NCI-H446 (cell line): ENCODE results near the gene ZNF438.

ENCODE experiments used
- DNase-seq, 2 experiments: peaks; one replicate each; lab custom pipeline; 2025; lab: John Stamatoyannopoulos, UW

The ZNF438 gene

DNA sequence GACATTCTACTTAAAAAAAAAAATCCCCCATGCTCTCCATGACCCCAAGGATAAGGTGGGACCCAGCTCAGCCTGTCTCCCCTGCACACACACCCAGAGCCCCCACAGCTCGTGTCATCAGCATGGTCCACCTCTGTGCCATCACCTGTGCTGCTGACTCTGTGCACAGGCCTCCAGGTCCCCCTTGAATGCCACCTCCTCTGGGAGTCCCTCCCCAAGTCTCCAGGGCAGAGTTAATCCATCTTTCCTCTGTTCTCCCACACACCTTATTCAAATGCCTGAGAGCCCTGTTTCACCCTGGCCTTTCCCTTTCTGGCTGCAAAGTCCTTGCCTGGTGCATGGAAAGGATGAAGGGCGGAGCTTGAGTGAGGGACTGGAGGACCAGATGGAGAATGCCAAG, 208.0 kb downstream of the ZNF438 start:
- DNase-seq: no peak

DNA sequence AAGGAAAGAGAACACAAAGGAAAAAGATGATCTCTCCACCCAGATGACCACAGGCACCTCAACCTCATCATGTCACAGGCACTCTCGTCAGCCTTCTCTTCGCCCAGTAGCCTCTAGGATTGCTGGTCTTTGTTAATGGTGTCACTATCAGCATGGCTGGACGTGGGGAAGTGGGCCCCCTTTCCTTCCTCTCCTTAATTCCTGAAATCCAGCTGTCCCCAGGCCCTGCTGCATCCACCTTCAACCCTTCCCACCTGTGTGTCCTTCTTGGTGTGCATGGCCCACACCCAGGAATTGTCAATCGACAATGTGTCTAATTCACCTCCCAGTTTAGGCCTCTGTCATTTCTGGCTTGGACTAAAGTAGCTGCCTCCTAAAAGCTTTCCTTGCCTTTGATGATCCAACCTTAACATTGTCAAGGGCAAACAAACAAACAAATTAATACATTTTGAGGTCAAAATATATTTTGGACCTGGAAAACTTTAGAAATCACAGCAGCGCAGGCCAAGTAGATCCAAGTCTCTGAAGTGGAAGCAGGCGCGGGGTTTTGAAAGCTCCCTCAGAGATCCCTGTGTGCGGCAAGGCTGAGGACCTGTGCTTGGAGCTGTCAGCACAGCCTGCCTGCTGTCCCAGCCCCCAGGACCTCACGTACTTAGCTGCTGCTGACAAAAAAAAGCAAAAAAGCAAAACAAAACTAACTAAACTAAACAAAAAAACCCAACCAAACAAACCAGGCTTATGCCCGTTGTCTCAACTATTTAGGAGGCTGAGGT, 208.8 kb downstream of the ZNF438 start:
- DNase-seq: no peak

GRCh38 chr10:30821994-30822692, 209.5 kb downstream of the ZNF438 start:
- no peak for DNase-seq

DNA sequence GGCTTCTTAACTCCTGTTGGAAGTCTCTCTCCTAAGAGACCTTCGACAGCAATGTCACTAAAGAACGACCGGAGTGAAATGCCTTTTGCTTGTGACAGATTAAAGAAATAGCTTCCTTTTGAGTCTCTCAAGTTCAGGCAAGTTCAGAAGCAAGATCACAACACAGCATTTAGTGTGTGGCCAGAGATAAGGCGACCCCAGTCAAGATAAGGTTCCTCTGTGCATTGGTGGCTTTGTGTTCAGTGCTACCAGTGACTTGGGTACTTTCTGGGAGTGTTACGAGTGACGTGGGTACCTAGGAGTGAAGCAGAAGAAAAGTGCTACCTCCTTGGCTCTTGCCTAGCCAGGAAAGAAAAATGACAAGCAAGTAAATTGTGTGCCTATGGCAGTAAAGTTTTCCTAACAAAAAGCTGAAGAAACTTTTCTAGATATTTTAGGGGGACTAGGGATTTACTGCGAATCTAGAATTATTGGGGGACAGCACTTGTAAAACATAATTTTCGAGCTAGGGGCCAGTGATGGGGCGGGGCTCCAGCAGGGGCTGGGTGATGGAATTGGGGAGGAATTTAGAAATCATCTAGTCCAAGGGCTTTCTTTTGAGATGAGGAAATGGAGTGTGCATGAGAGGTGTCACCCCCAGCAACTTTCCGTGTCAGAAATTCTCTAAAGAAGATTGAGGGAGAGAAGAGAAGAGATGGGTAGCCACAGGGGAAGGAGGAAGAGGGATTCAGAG, 210.2 kb downstream of the ZNF438 start:
- no peak for DNase-seq

DNA sequence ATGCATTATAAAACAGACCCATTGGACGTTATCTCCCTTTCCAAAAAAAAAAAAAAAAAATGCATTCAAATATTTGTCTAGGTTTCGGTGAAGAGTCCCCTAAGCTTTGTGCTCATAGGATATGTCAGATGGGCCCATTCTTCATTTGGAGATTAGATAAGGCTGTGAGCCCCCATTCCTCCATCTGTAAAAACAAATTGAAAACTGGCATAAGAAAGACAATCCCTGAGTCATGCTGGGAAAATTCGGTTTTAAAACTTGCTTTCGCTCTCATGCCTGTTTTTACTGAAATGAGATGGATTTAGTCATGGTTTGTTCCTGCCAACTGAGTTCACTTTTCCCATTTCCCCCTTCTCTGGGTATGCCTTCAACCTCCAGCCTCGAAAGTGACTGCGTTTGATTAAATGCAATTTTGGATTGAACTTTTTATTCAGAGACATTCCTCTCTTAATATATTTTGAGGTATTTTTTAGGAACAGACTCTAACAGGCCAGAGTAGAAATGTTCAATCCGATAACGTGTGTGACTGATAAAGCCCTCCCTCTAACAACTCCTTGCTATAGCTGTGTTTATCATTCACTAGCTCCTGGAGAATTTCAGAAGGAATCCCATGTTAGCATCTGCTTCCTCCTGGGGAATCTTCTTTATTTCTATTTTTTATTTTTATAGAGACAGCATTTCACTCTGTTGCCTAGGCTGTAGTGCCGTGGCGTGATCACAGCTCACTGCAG, 211.2 kb downstream of the ZNF438 start:
- no peak for DNase-seq

GRCh38 chr10:30819341-30820181, 212.1 kb downstream of the ZNF438 start:
- no peak for DNase-seq

- no peak for DNase-seq
Observed at GRCh38 chr10:30818854-30819253, 212.8 kb downstream of the ZNF438 start.

GRCh38 chr10:30818010-30818660, 213.5 kb downstream of the ZNF438 start:
- DNase-seq: no peak

GRCh38 chr10:30817541-30817940, 214.1 kb downstream of the ZNF438 start:
- DNase-seq: no peak

- no peak for DNase-seq
Observed at GRCh38 chr10:30816820-30817171, 214.9 kb downstream of the ZNF438 start.

DNA sequence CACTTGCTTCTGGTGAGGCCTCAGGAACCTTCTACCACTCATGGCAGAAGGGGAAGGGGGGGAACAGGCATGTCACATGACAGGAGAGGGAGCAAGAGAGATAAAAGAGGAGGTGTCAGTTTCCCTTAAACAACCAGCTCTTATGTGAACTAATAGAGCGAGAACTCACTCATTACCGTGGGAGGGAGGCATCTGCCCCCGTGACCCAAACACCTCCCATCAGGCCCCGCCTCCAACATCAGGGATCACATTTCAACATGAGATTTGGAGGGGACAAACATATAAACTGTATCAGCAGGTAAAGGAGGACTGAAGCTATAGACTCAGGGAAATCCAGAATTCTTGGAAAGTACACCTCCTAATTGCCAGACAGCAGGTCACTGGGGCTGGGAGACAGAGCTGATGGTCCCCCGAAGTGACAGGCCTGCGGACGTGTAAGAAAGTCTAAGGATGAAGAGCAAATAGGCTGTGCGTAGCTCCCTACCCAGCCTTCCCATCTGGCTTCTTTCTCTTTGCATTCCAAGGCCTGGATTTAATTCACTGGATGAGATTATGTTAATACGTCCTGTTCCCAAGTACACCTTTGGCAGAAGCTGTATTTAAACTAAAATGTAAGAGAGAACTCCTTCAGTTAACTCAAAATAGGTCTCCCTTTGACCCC, 215.4 kb downstream of the ZNF438 start:
- no peak for DNase-seq

GRCh38 chr10:30813872-30814481, 217.7 kb downstream of the ZNF438 start:
- no peak for DNase-seq

DNA sequence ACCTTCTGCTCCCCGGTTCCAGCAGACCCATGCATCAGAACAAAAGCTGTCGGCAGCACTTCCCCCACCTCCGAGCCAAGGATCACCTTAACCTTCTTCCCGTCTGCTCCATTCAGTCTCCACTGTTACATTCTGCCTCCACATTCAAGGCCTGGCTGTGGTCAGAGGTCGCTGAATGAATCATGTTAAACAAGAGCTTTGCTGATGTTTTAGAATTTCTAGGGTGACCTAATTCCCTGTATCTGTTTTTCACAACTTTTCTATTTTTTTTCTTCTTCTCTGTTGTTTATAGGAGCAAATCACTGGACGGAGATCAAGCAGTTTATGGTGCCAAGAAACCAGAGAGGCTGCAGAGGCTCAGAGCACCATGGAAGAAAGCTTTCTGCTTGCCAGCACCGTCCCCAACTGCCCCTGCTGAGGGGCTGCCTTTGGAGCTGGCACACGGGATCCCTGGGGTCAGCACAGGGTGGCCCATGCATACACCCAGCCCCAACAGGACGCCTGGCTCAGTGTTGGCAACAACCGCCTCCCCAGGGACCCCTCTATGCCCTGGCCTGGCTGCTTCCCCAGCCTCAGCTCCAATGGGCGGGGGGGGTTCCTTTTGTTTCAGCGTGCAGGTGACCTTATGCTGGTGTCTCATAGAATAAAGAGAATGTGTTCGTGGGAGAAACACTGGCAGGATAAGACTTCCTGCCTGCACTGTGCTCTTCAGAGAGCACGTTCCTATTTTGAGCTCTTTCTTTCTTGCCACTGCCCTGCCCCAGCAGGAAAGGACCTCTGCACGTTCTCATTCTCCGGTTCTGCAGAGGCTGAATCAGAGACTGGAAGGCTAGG, 219.4 kb downstream of the ZNF438 start:
- peak in 1 of 2 experiments; percentile 21 for DNase-seq

GRCh38 chr10:30811276-30812017, 220.2 kb downstream of the ZNF438 start:
- DNase-seq: no peak

GRCh38 chr10:30810416-30810815, 221.2 kb downstream of the ZNF438 start:
- no peak for DNase-seq

DNA sequence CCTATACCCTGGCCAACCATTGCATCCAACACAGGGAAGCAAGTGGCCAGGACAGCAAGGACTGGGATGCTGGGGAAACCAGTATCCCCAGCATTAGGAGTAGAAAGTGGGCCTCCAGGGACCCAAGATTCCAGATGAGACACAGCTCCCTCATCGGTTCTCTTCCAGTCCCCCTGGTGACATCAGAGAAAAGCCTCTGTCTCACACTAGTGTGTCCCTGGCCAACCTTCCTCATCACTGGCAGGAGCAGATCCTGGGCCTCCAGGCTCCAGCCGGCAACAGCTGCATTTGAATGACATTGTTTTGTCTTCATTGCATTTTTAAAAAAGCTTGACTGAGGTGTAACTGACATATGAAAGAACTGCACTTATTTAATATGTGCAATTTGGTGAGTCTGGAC, 224.8 kb downstream of the ZNF438 start:
- DNase-seq: no peak

GRCh38 chr10:30805061-30805460, 226.6 kb downstream of the ZNF438 start:
- DNase-seq: no peak

DNA sequence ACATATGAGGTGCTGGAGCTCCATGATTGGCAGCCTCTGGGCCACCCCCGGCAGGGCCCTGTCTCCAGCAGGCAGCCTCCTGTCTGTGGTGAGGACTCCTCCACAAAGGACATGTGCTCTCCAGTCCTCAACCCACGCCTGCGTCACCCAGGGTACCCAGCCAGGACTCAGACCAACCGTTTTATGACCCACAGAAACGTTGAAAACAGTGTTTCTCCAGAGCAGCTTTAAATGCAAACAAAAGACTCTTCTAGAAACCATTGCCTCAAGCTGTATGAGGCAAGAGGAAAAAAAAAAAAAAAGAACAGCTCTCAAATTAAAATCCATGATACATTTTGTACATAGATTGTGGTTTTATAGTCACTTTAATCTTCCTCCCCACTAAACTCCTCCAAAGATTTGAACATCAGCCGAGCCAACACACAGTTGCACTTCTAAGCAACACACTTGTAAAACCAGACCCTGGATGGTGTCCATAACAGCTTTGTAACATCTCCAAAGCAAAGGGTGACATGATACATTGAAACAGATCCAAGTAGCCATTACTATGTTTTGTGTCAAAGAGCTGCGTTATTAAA, 227.1 kb downstream of the ZNF438 start:
- no peak for DNase-seq
